ENCODE data around the gene SOCS7.

- no peak for TF ChIP-seq EZH2phosphoT487 (IDR thresholded peaks at IDR 0.05)
- TF ChIP-seq CTCF (IDR thresholded peaks at IDR 0.05), result no peak
- TF ChIP-seq EZH2 (IDR thresholded peaks at IDR 0.05), result no peak
Observed at GRCh38 chr17:38352245-38353085, 821 bp downstream of the SOCS7 start.

Data from neural progenitor cell (in vitro differentiated cells).